Right ventricle myocardium superior (tissue), 1 donor: ENCODE results near the gene CSMD2. TPM values are rescaled to one million over a fixed set of nuclear protein-coding genes. Genes with fewer than 3 reads are reported as not detected.
"Not testable (repeated sequence)": the region's sequence is repeated elsewhere in the genome, so short reads cannot be mapped to it uniquely, and the experiment has no call there.

Source experiments
- ATAC-seq: fragments of 200-7000 bp; cut with Tn5 transposase; one replicate; pipeline ENCODE4 v1.9.1; 2020; ENCODE audit warnings: mild to moderate bottlenecking; ENCODE audit not compliant: poor library complexity
- DNase-seq: peaks from one replicate; pipeline ENCODE4 v3.0.0-alpha.2; 2020
- intact Hi-C: fragments of 100-400 bp; cut with DNase I; formaldehyde crosslinking; loops from one replicate; pipeline ENCODE4 v1.11.2; 2022
- long read RNA-seq: library from polyadenylated mRNA; unstranded; transcript quantifications from one replicate; pipeline ENCODE4 v2.0.0, GENCODE V29; 2021
- total RNA-seq: library from RNA; stranded (reverse); fragmentation: NEBNext Ultra II Directional; extraction: Animal tissue kit (Norgen Biotek cat#: 25700); gene quantifications from one replicate; pipeline ENCODE4 v1.2.1, GENCODE V29; 2021
- donor health status: DM: no; HTN: yes; CAD: no; lungs with severe emphysema.

CSMD2 gene
- 0.40 TPM for total RNA-seq
- long read RNA-seq, partial matches to known transcripts: 0 of 2 reads
- long read RNA-seq, other reads (novel, unspliced or antisense): 2 of 2 reads

GRCh38 chr1:34164771-34165391 lies at the start of gene CSMD2:
Gene CSMD2, minus strand, starts transcription at chr1:34165230. Its CDS starts 133 bp downstream, at chr1:34165097.
- intact Hi-C loops: no loop called here
- peak; percentile 48 for DNase-seq
- ATAC-seq: peak; percentile 30

GRCh38 chr1:34213956-34214355 lies 48.9 kb upstream of the CSMD2 start:
- DNase-seq: no peak
- no peak for ATAC-seq
- intact Hi-C loops: no loop called here

- intact Hi-C loops: no loop called here
- no peak for ATAC-seq
- DNase-seq: no peak
These were observed 47.6 kb upstream of the CSMD2 start for GRCh38 chr1:34212673-34213072.

GRCh38 chr1:34199927-34200326 lies 34.9 kb upstream of the CSMD2 start:
- ATAC-seq: no peak

GRCh38 chr1:34192621-34193020 lies 27.6 kb upstream of the CSMD2 start:
- DNase-seq: no peak
- intact Hi-C loops: no loop called here
- ATAC-seq: no peak

More at GRCh38 chr1:34199927-34200326, 34.9 kb upstream of the CSMD2 start:
- intact Hi-C loops: no loop called here
- no peak for DNase-seq

GRCh38 chr1:34190692-34191091 lies 25.7 kb upstream of the CSMD2 start:
- no peak for ATAC-seq
- intact Hi-C loops: no loop called here
- no peak for DNase-seq

GRCh38 chr1:34188985-34189384 lies 24.0 kb upstream of the CSMD2 start:
- intact Hi-C loops: no loop called here
- no peak for ATAC-seq
- DNase-seq: no peak

GRCh38 chr1:34188418-34188817 lies 23.4 kb upstream of the CSMD2 start:
- DNase-seq (no peak), ATAC-seq (no peak)
- intact Hi-C loops: no loop called here

GRCh38 chr1:34186741-34187494 lies 21.9 kb upstream of the CSMD2 start:
- intact Hi-C loops: no loop called here
- DNase-seq (no peak), ATAC-seq (no peak)

- intact Hi-C loops, ATAC-seq, DNase-seq: not testable (repeated sequence)
These were observed 18.4 kb upstream of the CSMD2 start for GRCh38 chr1:34183381-34183780.

- ATAC-seq (no peak), DNase-seq (no peak)
- intact Hi-C loops: no loop called here
These were observed 13.0 kb upstream of the CSMD2 start for GRCh38 chr1:34178072-34178471.

- intact Hi-C loops: no loop called here
- ATAC-seq: no peak
- no peak for DNase-seq
These were observed 12.0 kb upstream of the CSMD2 start, which contains the start of gene C1orf94 for GRCh38 chr1:34176830-34177603. Gene C1orf94, plus strand, starts transcription at chr1:34176907. Its CDS starts 883 bp downstream, at chr1:34177790.

- intact Hi-C loops: no loop called here
- no peak for ATAC-seq
These were observed 10.7 kb upstream of the CSMD2 start for GRCh38 chr1:34175744-34176143.

GRCh38 chr1:34167389-34167788 lies 2.4 kb upstream of the CSMD2 start:
- intact Hi-C loops: no loop called here
- no peak for ATAC-seq
- no peak for DNase-seq

More at GRCh38 chr1:34175744-34176143, 10.7 kb upstream of the CSMD2 start:
- no peak for DNase-seq

GRCh38 chr1:34166625-34167361 lies 1.8 kb upstream of the CSMD2 start:
- DNase-seq (no peak), ATAC-seq (no peak)
- intact Hi-C loops: no loop called here

GRCh38 chr1:34166191-34166624 lies 1.2 kb upstream of the CSMD2 start:
- intact Hi-C loops: no loop called here
- ATAC-seq (no peak), DNase-seq (no peak)

- intact Hi-C loops: no loop called here
- DNase-seq (no peak), ATAC-seq (no peak)
These were observed 442 bp upstream of the CSMD2 start for GRCh38 chr1:34165422-34165921.
